PC-9 (cell line): ENCODE measurements around the gene LRRTM2. TPM values are rescaled to one million over a fixed set of nuclear protein-coding genes. Genes with fewer than 3 reads are reported as not detected.

Experiments
- BruUV-seq: library from RNA; stranded (reverse); fragments of 400-500 nt; replicated peaks from 2 replicates; lab custom pipeline; 2021; lab: Mats Ljungman, UMichigan
- CTCF ChIA-PET: fragments of 300-600 bp; sonication (Branson Sonifier 250); formaldehyde crosslinking; loops from one replicate; lab custom pipeline; 2022; ENCODE audit warnings: antibody characterized with exemption; lab: Charles Lee
- POLR2A ChIA-PET: fragments of 300-600 bp; sonication (Branson Sonifier 250); formaldehyde crosslinking; loops from one replicate; lab custom pipeline; 2022; ENCODE audit warnings: antibody characterized with exemption; ENCODE audit not compliant: unreplicated experiment; lab: Charles Lee
- DNase-seq, 2 experiments: peaks; one replicate each; pipeline versions ENCODE4 v3.0.0 to v3.0.0-alpha.2; 2015 to 2022; ENCODE audit warnings: mixed read lengths in 1 of 2
- H2AFZ ChIP-seq: fragments of 200-600 bp; sonication (generic); 2 replicates; pipeline ENCODE4 v1.8.1; 2017; ENCODE audit warnings: antibody characterized with exemption
- H3F3A ChIP-seq: fragments of 200-600 bp; sonication (generic); 2 replicates; pipeline ENCODE4 v1.8.1; 2017; ENCODE audit warnings: antibody characterized with exemption, mild to moderate bottlenecking, low read depth; ENCODE audit not compliant: insufficient read depth
- H3K27ac ChIP-seq: fragments of 200-600 bp; sonication (generic); 2 replicates; pipeline ENCODE4 v1.6.1; 2016; ENCODE audit warnings: mixed run types
- H3K27me3 ChIP-seq: fragments of 200-600 bp; sonication (generic); 2 replicates; pipeline ENCODE4 v1.6.1; 2016; ENCODE audit warnings: low read depth, mixed run types; ENCODE audit not compliant: insufficient read depth
- H3K36me3 ChIP-seq: fragments of 200-600 bp; sonication (generic); 2 replicates; pipeline ENCODE4 v1.6.1; 2016; ENCODE audit warnings: low read depth, mixed run types
- H3K4me1 ChIP-seq: fragments of 200-600 bp; sonication (generic); replicated peaks from 2 replicates; pipeline ENCODE4 v1.6.1; 2016; ENCODE audit warnings: mixed run types; ENCODE audit not compliant: insufficient read depth
- H3K4me2 ChIP-seq: fragments of 200-600 bp; sonication (generic); 2 replicates; pipeline ENCODE4 v1.6.1; 2017; ENCODE audit warnings: mixed run types
- H3K4me3 ChIP-seq: fragments of 200-600 bp; sonication (generic); 2 replicates; pipeline ENCODE4 v1.6.1; 2016; ENCODE audit warnings: mixed run types
- H3K79me2 ChIP-seq: fragments of 200-600 bp; sonication (generic); 2 replicates; pipeline ENCODE4 v1.6.1; 2017; ENCODE audit warnings: low read depth, mixed run types
- H3K9me2 ChIP-seq: fragments of 200-600 bp; sonication (generic); 2 replicates; pipeline ENCODE4 v1.8.1; 2017; ENCODE audit warnings: mild to moderate bottlenecking; ENCODE audit not compliant: insufficient read depth
- H3K9me3 ChIP-seq: fragments of 200-600 bp; sonication (generic); 2 replicates; pipeline ENCODE4 v1.8.1; 2016; ENCODE audit warnings: low read depth; ENCODE audit not compliant: insufficient read depth
- H4K20me1 ChIP-seq: fragments of 200-600 bp; sonication (generic); 2 replicates; pipeline ENCODE4 v1.8.1; 2017; ENCODE audit not compliant: insufficient read depth
- CTCF ChIP-seq: fragments of 200-600 bp; sonication (generic); conservative IDR thresholded peaks from 2 replicates; pipeline ENCODE4 v1.6.1; 2017; ENCODE audit warnings: mixed run types, antibody characterized with exemption, mild to moderate bottlenecking, moderate library complexity
- EZH2 ChIP-seq: fragments of 200-600 bp; sonication (generic); IDR thresholded peaks from 2 replicates; pipeline ENCODE4 v1.8.0; 2017; ENCODE audit warnings: antibody characterized with exemption, low read depth
- intact Hi-C: fragments of 100-400 bp; cut with micrococcal nuclease; formaldehyde crosslinking; loops from one replicate; pipeline ENCODE4 v1.10.0; 2022; ENCODE audit not compliant: unreplicated experiment
- total RNA-seq: library from RNA; stranded (reverse); gene quantifications from 2 replicates; pipeline ENCODE4 v1.2.3, GENCODE V29; 2021

Gene LRRTM2
- total RNA-seq, 1 experiment from 2014 or later = not detected

- DNase-seq = no peak
- H3K9me2 ChIP-seq = no peaks in the 10 kb centered on the region
- H3K4me1 ChIP-seq = no peaks in the 10 kb centered on the region
- no peaks in the 10 kb centered on the region for H3K79me2 ChIP-seq
- peaks cover 39% of the 10 kb centered on the region for H3F3A ChIP-seq
- H3K36me3 ChIP-seq = peaks cover 19% of the 10 kb centered on the region
- H3K27me3 ChIP-seq = no peaks in the 10 kb centered on the region
- intact Hi-C loops = no loop called here
- no peak for TF ChIP-seq EZH2
- no peak for TF ChIP-seq CTCF
- ChIA-PET CTCF (no interaction called here), POLR2A (no interaction called here)
- no peaks in the 10 kb centered on the region for H3K9me3 ChIP-seq
- no TSS peak for BruUV-seq
- H3K27ac ChIP-seq = no peak overlapping the region; the same call in 1 of the 2 replicates
- H3K4me2 ChIP-seq = no peak overlapping the region
- H3K4me3 ChIP-seq = no peak overlapping the region
- H2AFZ ChIP-seq = no peak overlapping the region
- H4K20me1 ChIP-seq = no peaks in the 10 kb centered on the region; the same call in 1 of the 2 replicates
These were observed 38.6 kb upstream of the LRRTM2 start for GRCh38 chr5:138913773-138914172.

- intact Hi-C loops = no loop called here
- H3K4me2 ChIP-seq = no peak overlapping the region
- no peaks in the 10 kb centered on the region for H3K79me2 ChIP-seq
- POLR2A ChIA-PET = interaction anchor here (0.5 kb wide), 1 partner anchor 263 kb away, joined by 3 read pairs; no protein-coding TSS in a partner anchor
- H3F3A ChIP-seq = peaks cover 33% of the 10 kb centered on the region
- H3K27ac ChIP-seq = no peak overlapping the region
- no peaks in the 10 kb centered on the region for H3K9me3 ChIP-seq
- H3K4me3 ChIP-seq = no peak overlapping the region
- CTCF ChIA-PET = no interaction called here
- H3K36me3 ChIP-seq = peaks cover 19% of the 10 kb centered on the region
- no peak for DNase-seq
- no peaks in the 10 kb centered on the region for H3K9me2 ChIP-seq
- TF ChIP-seq CTCF = no peak
- TF ChIP-seq EZH2 = no peak
- H3K4me1 ChIP-seq = no peaks in the 10 kb centered on the region
- no peak overlapping the region for H2AFZ ChIP-seq
- BruUV-seq = no TSS peak
- H4K20me1 ChIP-seq = no peaks in the 10 kb centered on the region; the same call in 1 of the 2 replicates
- no peaks in the 10 kb centered on the region for H3K27me3 ChIP-seq
These were observed 37.0 kb upstream of the LRRTM2 start for GRCh38 chr5:138912093-138912492.

- Histone ChIP-seq H3K9me2 (no peaks in the 10 kb centered on the region), H2AFZ (no peak overlapping the region), H3K36me3 (peaks cover 23% of the 10 kb centered on the region), H3K4me1 (no peaks in the 10 kb centered on the region), H3K27me3 (no peaks in the 10 kb centered on the region), H3F3A (peaks cover 29% of the 10 kb centered on the region), H3K79me2 (no peaks in the 10 kb centered on the region), H3K9me3 (no peaks in the 10 kb centered on the region), H3K4me3 (no peak overlapping the region), H3K4me2 (no peak overlapping the region), H3K27ac (no peak overlapping the region), H4K20me1 (no peaks in the 10 kb centered on the region; the same call in 1 of the 2 replicates)
- no peak for DNase-seq
- ChIA-PET CTCF (no interaction called here), POLR2A (no interaction called here)
- TF ChIP-seq EZH2 = no peak
- no peak for TF ChIP-seq CTCF
- no TSS peak for BruUV-seq
- intact Hi-C loops = no loop called here
These were observed 36.3 kb upstream of the LRRTM2 start for GRCh38 chr5:138911441-138911840.
